HG03571 (cell line): ENCODE data around the gene PKN1.
"Not testable (repeated sequence)": the region's sequence is repeated elsewhere in the genome, so short reads cannot be mapped to it uniquely, and the experiment has no call there.

Source experiments
- ATAC-seq: cut with Tn5 transposase; IDR thresholded peaks from one replicate; pipeline ENCODE4 v1.9.1; 2021; ENCODE audit not compliant: unreplicated experiment

PKN1 gene

DNA sequence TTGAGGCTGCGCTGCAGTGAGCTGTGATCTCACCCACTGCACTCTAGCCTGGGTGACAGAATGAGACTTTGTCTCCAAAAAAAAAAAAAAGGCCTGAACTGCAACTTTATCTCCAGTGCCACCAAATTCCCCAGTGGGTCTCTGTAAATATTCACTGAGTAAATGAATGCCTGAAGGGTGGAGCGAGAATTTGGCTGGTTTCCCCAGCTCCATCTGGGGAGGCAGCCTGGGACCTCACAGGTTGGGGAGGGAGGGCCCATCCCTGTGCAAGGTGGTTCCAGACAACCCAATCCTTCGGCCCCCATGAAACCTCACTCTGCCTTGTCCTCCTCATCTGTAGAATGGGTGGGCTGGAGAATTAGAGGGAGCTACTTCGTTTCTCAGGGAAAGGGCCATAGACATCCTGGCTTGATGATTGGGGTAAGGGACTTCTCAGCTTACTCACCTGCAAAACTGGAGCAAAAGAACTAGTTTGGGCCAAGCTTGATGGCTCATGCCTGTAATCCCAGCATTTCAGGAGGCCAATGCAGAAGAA lies 4.2 kb upstream of the PKN1 start:
- no peak for ATAC-seq

DNA sequence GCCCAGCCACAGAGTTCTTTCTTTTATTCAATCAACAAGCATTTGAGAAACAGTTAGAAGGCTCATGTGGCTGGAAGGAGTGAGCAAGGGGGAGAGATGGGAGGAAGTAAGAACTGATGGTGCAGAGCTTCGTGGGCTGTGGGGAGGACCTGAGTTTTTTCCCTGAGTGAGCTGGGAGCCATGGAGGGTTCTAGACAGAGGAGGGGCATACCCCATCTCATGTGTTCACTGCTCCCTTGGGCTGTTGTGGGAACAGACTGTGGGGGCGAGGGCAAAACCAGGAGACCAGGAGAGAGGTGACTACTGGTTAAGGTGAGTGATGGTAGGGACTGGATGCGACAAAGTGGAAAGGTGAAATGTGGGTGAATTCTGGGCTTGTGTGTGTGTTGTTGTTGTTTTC lies 2.4 kb upstream of the PKN1 start:
- no peak for ATAC-seq

DNA sequence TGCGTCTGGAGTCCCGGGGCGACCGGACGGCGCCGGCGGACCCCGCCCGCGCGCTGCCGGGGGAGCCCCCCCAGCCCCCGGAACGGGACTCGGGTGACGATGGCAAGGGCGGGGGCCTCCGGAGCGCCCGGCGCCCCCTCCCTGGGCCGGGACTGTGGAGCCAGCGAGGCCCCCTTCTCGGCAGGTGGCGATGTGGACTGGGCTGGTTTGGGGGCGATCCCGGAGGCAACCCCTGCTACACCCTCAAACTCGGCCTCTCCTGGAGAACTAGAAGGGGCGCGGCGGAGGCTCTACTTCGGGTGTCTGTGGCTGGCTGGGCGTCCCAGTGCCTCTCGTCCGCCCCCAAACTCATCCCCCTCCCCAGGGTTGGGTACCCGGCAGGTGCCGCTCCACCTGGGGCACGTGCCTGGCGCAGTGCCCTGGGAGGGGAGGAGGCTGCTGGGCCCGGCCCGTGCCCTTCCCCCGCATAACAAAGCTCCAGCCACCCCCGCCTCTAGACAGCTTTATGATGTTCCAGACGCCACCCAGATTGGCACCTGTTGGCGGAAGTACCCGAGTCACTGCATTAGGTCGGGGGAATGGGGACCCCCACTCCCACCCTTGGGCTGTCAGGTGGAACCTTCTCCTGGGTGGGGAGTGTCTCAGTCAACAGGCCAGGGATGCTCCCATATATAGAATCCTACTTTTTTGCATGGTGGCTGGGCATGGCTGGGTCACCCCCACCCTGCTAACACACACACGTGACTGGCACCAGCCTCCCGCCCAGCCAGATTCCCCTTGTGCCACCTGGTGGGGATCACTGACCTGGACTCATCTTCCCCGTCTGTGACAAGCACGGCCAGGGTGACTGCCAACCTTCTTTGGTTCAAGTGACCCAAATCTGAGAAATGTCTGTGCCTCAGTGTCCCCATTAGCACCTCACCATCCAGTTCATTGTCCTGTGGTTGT lies 722 bp downstream of the PKN1 start:
- ATAC-seq, result no peak

DNA sequence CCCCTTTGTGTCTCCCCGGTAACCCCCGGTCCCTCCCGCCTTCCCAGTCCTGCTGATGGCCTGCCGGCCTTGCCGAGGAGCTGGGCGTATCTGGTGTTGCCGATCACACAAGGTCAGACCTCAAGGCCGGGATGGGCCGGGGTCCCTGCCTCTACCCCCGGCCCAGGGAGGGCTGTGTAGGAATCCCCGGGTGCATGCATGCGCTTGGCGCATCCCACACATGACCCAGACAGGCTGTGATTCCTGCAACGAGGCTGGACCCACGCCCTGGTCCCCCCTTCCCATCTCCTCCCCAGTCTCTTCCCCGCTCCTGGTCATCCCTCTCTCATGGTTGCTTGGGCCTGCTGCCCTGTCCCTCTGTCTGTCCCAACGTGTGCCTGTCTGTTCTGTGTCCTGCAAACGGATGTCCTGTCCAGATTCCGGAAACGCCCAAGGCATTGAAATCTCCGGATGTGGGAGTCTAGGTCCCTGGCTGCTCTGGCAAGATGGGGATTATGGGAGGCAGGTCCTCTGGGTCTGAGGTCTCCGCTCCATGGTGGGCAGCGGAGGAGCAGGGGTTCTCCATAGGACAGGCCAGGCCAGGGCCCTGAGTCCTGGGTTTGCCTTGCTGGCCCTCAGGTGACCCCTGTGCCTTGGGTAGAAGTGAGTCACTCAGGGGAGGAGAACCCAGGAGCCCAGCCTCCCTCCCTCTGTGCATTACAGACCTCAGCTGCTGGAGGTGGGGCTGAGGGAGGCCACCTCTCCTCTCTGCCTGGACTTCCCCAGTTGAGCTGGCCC lies 1.6 kb downstream of the PKN1 start:
- ATAC-seq, result no peak

DNA sequence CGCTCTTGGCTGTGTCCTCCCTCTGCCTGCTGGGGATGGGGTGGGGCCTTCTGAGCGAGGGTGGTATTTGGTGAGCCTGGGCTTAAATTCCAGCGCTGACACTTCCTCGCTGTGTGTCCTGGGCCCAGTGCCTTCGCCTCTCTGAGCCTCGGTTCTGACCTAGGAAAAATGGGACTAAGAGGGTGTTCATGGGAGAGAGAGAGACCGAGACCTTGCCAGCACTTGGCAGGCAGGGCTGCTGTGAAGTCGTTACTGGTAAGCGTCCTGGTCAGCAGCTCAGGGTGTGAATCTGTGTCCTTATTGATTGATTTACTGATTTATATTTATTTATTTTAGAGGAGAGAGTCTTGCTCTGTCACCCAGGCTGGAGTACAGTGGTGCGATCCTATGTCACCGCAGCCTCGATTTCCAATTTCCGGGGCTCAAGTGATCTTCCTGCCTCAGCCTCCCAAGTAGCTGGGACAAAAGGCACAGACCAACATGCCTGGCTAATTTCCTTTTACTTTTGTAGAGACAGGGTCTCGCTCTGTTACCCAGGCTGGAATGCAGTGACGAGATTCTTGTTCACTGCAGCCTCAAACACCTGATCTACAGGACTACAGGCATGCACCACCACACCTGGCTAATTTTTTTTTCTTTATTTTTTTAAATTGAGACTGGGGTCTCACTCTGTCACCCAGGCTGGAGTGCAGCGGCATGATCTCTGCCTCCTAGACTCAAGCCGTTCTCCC lies 2.4 kb downstream of the PKN1 start:
- no peak for ATAC-seq

DNA sequence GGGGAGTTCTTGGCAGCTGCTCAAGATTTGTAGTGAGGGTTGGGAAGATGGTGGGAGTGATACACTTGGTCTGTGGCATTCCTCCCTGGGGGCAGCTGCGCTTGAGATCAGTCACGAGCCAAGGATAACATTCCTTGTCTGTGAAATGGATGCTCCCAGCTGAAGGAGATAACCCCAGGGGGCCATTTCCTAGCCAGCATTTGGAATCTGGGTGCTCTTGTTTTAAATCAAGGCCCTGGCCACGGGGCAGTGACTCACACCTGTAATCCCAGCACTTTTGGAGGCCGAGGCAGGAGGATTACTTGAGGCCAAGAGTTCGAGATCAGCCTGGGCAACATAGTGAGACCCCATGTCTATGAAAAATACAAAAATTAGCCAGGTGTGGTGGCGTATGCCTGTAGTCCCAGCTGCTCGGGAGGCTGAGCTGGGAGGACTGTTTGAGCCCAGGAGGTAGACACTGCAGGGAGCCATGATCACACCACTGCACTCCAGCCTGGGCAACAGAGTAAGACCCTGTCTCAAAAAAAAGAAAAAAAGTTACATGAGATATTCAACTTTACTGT lies 4.6 kb downstream of the PKN1 start:
- ATAC-seq, result no peak

DNA sequence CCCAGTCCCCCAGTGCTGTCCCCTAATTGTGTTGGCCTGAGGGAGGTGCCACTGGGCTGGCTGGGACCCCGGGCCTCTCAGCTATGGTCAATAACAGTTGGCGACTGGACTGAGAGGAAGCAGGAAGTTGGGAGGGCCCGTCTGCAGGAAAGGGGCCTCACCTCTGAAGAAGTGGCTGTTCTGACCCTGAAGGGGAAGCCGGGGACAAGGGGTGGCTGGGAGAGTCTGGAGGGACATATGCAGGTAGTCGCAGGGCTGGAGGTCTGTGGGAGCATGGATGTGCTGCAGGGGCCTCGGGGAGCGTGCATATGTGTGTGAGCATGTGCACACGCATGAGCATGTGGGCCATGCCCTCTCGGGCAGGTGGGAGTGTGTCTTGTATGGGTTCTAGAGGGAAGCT lies 5.9 kb downstream of the PKN1 start:
- no peak for ATAC-seq

DNA sequence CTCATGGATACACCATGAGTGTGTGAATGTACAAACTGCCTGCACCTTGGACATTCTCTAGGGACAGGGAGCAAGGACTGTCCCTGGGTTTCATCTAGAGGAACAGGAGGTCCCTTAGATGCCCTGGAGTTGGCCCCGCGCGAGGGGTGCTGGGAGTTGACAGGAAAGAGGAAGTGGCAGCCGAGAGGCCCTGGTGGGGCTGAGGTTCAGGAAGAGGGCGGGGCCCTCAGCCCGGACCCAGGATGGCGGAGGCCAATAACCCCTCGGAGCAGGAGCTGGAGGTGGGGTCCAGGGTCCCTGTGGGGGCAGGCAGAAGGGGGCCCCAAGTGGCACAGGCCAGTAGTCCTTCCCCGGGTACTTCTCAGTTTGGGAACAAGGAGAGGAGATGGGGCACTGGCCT lies 6.9 kb downstream of the PKN1 start:
- peak; percentile 67 for ATAC-seq

DNA sequence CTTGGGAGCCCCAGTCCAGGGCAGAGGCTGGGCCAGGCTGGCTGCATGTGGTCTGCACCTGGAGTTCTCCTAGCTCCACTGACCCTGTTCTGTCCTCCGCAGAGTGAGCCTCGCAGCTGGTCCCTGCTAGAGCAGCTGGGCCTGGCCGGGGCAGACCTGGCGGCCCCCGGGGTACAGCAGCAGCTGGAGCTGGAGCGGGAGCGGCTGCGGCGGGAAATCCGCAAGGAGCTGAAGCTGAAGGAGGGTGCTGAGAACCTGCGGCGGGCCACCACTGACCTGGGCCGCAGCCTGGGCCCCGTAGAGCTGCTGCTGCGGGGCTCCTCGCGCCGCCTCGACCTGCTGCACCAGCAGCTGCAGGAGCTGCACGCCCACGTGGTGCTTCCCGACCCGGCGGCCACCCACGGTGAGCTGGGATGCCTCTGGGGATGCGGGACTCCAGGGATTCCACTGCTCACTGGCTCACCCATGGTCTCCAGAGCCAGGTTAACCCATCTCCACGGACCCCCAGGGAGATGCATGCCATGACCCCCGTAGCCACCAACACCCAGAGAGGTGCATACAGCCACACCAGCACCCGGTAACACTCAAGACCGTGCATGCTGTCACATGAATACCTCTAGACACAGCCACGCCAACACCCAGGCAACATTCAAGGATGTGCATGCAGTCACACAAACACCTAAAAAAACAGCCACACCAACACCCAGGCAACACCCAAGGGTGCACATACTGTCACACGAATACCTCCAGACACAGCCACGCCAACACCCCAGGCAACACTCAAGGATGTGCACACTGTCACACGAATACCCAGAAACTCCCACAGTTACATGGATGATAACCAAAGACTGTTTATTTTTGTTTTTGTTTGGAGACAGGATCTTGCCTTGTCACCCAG lies 8.2 kb downstream of the PKN1 start:
- ATAC-seq, result no peak

DNA sequence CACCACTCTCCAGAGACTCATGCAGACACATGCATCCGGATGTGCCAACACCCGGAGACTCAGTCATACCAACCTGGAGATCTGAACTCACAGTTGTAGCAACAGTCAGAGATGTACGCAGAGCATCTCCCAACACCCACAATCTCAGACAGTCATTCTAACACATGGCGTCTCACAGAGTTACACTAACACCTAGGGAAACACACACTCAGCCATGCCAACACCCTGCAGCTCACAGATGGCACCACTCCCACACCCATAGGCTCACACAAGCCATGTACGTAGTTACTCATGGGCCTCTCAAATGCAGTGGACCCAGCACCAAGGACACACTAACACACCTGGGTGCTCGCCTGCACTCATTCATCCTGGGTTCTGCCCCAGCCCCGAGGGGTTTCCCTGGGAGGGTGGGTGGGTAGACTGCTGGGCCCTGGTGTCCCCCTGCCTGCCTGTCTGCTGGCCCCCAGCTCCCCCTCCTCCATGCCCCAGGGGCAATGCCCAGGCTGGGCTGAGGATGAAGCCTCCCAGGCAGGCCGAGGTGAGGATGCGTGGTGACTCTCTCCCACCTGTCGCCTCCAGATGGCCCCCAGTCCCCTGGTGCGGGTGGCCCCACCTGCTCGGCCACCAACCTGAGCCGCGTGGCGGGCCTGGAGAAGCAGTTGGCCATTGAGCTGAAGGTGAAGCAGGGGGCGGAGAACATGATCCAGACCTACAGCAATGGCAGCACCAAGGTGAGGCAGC lies 10.0 kb downstream of the PKN1 start:
- ATAC-seq, result no peak

DNA sequence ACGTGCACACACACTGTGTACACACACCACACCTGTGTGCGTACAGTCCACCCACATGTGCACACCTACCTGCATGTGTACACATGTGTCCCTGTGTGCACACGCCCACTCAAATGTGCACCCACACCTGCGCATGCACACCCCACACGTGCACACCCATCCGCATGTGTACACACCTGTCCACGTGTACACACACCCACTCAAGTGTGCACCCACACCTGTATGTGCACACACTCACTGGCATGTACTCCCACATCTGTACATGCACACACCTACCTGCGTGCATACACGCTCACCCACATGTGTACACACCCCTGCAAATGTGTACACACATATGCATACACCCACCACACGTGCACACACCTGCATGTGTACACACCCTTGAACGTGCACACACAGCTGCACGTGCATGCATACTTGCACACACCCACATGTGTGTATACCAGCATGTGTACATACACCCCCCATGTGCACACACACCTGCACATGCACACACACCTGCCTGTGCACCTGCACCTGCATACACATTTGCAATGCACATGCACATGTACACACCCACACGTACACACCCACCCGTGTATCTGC lies 10.6 kb downstream of the PKN1 start:
- ATAC-seq, result no peak

DNA sequence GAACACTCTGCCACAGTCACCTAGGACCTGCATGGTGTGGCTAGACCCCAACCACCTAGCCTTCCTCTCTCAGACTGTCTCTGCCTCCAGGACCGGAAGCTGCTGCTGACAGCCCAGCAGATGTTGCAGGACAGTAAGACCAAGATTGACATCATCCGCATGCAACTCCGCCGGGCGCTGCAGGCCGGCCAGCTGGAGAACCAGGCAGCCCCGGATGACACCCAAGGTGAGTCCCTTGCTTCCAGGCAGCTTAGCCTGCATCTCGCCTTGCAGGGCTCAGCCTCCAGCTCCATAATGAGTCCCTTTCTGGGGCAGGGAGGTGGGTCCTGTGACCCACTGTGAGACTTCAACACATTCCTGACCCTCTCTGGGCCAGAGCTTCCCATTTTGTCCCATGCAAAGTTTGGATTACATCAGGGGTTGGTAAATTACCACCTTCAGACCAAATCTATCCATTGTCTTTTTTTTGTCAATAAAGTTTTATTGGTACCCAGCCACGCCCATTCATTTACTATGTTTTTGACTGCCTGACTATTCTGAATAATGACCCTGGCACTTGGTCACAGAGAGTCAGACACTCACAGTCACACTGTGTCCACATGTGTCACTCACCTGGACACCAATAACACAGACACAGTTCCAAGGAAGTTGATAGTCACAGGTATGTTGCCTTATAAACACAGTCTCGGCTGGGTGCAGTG lies 13.4 kb downstream of the PKN1 start:
- no peak for ATAC-seq

DNA sequence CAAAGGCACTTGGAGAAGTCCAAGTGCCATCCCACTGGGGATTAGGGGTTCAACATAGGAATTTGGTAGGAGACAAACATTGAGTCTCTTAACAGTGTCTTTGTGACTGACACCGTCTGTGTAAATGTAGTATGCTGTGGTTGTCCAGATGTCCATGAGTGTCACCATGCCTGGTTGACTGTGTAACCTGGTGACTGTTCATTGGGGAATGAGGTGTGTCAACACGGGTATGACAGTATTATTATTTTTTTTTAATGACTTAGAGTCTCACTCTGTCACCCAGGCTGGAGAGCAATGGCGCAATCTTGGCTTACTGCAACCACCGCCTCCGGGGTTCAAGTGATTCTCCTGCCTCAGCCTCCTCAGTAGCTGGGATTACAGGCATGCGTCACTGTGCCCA lies 16.2 kb downstream of the PKN1 start:
- no peak for ATAC-seq

DNA sequence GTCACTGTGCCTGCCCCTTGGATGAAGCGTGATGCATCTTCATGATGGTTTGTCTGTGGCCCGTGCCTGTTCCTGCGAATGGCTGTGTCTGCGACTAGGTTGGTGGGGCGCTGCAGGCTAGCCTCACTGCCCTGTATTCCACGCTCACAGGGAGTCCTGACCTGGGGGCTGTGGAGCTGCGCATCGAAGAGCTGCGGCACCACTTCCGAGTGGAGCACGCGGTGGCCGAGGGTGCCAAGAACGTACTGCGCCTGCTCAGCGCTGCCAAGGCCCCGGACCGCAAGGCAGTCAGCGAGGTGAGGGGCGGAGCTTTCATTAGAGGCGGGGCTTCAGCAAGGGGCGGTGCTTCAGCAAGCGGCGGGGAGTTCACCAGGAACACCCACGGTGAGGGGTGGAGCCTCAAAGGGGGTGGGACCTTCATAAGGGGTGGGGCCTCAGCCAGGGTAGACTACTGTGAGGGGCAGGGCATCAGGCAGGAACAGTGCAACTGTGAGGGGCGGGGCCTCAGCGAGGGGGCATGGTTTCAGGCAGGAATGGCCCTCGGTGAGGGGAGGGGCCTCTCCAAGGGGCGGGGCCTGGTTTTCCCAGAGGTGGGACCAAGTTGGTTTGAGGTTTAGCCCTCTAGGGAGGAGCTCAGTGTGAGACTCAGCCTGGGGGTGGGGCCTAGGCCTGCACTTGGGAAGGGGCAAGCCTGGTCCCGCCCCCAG lies 17.2 kb downstream of the PKN1 start:
- ATAC-seq, result no peak

DNA sequence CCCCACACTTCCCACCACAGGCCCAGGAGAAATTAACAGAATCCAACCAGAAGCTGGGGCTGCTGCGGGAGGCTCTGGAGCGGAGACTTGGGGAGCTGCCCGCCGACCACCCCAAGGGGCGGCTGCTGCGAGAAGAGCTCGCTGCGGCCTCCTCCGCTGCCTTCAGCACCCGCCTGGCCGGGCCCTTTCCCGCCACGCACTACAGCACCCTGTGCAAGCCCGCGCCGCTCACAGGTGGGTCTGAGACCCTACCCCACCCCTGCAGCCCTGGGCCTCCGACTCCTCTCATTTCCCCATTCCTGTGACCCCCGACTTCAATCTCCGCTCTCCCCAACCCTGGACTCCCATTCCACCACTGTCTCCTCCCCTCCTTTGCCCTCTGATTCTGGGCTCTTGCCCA lies 17.8 kb downstream of the PKN1 start:
- ATAC-seq, result no peak

DNA sequence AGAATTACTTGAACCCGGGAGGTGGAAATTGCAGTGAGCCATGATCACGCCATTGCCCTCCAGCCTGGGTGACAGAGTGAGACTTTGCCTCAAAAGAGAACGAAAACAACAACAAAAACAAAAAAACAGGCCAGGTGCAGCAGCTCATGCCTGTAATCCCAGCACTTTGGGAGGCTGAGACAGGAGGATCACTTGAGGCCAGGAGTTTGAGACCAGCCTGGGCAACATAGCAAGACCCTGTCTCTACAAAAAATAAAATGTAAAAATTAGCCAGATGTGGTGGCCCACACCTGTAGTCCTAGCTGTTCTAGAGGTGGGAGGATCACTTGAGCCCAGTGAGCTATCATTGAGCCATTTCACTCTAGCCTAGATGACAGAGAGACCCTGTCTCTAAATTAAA lies 19.2 kb downstream of the PKN1 start:
- not testable (repeated sequence) for ATAC-seq

DNA sequence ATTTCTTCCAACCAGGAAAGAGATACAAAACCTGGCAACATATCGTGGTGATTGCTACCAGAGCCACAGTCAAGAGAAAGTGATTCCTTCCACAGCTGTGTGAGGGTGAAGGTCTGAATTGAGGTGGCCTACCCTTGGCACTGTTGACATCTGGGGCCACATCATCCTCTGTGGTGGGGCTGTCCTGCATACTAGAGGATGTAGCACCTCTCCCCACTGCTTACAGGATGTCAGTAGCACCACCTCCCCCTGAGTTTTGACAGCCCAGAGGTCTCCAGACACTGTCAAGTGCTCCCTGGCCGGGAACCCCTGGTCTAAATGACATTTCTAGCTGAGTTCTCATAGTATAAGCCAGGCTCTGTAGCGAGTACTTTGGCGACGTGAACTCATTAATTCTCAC lies 26.6 kb downstream of the PKN1 start:
- no peak for ATAC-seq

DNA sequence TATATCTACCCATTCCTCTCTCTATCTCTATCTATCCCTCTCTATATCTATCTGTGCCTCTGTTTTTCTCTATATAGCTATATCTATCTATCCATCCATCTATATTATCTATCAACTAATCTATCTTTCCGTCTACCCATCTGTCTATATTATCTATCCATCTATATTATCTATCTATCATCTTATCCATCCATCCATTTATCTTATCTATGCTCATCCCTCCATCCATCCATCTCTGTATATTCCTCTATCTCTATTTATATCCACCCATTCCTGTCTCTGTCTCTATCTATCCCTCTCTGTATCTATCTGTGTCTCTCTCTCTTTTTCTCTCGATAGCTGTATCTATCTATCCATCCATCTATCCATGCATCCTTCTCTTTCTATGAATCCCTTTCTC lies 27.8 kb downstream of the PKN1 start:
- no peak for ATAC-seq
